WTC11 (cell line): ENCODE data around the gene GAS2. TPM values are rescaled to one million over a fixed set of nuclear protein-coding genes. Genes with fewer than 3 reads are reported as not detected.

Experiments
- ATAC-seq: fragments of 200-7000 bp; cut with Tn5 transposase; 2 replicates; pipeline ENCODE4 v1.10.0; 2021; ENCODE audit warnings: mild to moderate bottlenecking, moderate library complexity
- CTCF ChIA-PET: fragments of 300-600 bp; sonication (Branson Sonifier 250); formaldehyde crosslinking; loops from one replicate; lab custom pipeline; 2021; ENCODE audit warnings: antibody characterized with exemption; lab: Charles Lee
- POLR2A ChIA-PET: fragments of 350-600 bp; sonication (Branson Sonifier 250); formaldehyde crosslinking; loops from one replicate; lab custom pipeline; 2021; ENCODE audit warnings: antibody characterized with exemption; lab: Charles Lee
- DNase-seq: peaks from one replicate; pipeline ENCODE4 v3.0.0; 2021; ENCODE audit warnings: low spot score
- H3K27ac Mint-ChIP-seq: 2 replicates; pipeline ENCODE4 v1.8.0; 2021; ENCODE audit warnings: mixed read lengths
- H3K27me3 Mint-ChIP-seq: 2 replicates; pipeline ENCODE4 v1.8.0; 2021; ENCODE audit warnings: low read depth, mild to moderate bottlenecking, moderate library complexity, mixed read lengths
- H3K36me3 Mint-ChIP-seq: 2 replicates; pipeline ENCODE4 v1.8.0; 2021; ENCODE audit warnings: mixed read lengths
- H3K4me1 Mint-ChIP-seq: 2 replicates; pipeline ENCODE4 v1.8.0; 2022; ENCODE audit warnings: mixed read lengths
- H3K4me3 Mint-ChIP-seq: 2 replicates; pipeline ENCODE4 v1.8.0; 2021; ENCODE audit warnings: mild to moderate bottlenecking, moderate library complexity, mixed read lengths
- H3K9me3 Mint-ChIP-seq: 2 replicates; pipeline ENCODE4 v1.8.0; 2021; ENCODE audit warnings: mixed read lengths
- ATF2 ChIP-seq: sonication (generic); formaldehyde crosslinking; IDR thresholded peaks from 2 replicates; pipeline ENCODE4 v1.8.1; 2022; ENCODE audit warnings: low read depth, missing genetic modification reagents, borderline replicate concordance
- ATF3 ChIP-seq: sonication (generic); formaldehyde crosslinking; conservative IDR thresholded peaks from 2 replicates; pipeline ENCODE4 v1.8.1; 2022; ENCODE audit warnings: mild to moderate bottlenecking, missing genetic modification reagents
- CDX4 ChIP-seq: fragments of 250-450 bp; sonication (Bioruptor Pico); IDR thresholded peaks from 2 replicates; pipeline ENCODE4 v1.9.0; 2021; ENCODE audit warnings: moderate library complexity, mild to moderate bottlenecking, inconsistent platforms, borderline replicate concordance
- ELF4 ChIP-seq: sonication (generic); formaldehyde crosslinking; IDR thresholded peaks from 2 replicates; pipeline ENCODE4 v1.8.1; 2022; ENCODE audit warnings: low read depth, mild to moderate bottlenecking, moderate library complexity, missing genetic modification reagents
- ETV6 ChIP-seq: sonication (generic); formaldehyde crosslinking; IDR thresholded peaks from 2 replicates; pipeline ENCODE4 v1.8.1; 2022; ENCODE audit warnings: mild to moderate bottlenecking, missing genetic modification reagents
- FOXK1 ChIP-seq: sonication (generic); formaldehyde crosslinking; IDR thresholded peaks from 2 replicates; pipeline ENCODE4 v1.8.0; 2022; ENCODE audit warnings: mild to moderate bottlenecking, moderate library complexity, missing genetic modification reagents
- FOXP4 ChIP-seq: sonication (generic); formaldehyde crosslinking; IDR thresholded peaks from 2 replicates; pipeline ENCODE4 v1.8.0; 2022; ENCODE audit warnings: mild to moderate bottlenecking, missing genetic modification reagents
- GABPB1 ChIP-seq: sonication (generic); formaldehyde crosslinking; IDR thresholded peaks from 2 replicates; pipeline ENCODE4 v1.8.1; 2023; ENCODE audit warnings: mild to moderate bottlenecking, missing genetic modification reagents
- HMGA2 ChIP-seq: fragments of 250-450 bp; sonication (Bioruptor Pico); IDR thresholded peaks from 2 replicates; pipeline ENCODE4 v1.4.0; 2021; ENCODE audit warnings: mild to moderate bottlenecking, moderate library complexity
- IRF1 ChIP-seq: sonication (generic); formaldehyde crosslinking; IDR thresholded peaks from 2 replicates; pipeline ENCODE4 v1.8.0; 2023; ENCODE audit warnings: missing genetic modification reagents
- JUN ChIP-seq: sonication (generic); formaldehyde crosslinking; IDR thresholded peaks from 2 replicates; pipeline ENCODE4 v1.8.0; 2023; ENCODE audit warnings: mild to moderate bottlenecking, missing genetic modification reagents
- MXD4 ChIP-seq: fragments of 250-450 bp; sonication (Bioruptor Pico); IDR thresholded peaks from 2 replicates; pipeline ENCODE4 v1.8.0; 2021; ENCODE audit warnings: mild to moderate bottlenecking, moderate library complexity, borderline replicate concordance
- NR1H2 ChIP-seq: sonication (generic); formaldehyde crosslinking; IDR thresholded peaks from 2 replicates; pipeline ENCODE4 v1.9.0; 2021; ENCODE audit warnings: mild to moderate bottlenecking, moderate library complexity, missing genetic modification reagents
- PRDM15 ChIP-seq: sonication (generic); formaldehyde crosslinking; IDR thresholded peaks from 2 replicates; pipeline ENCODE4 v1.8.0; 2022; ENCODE audit warnings: missing genetic modification reagents
- ZNF121 ChIP-seq: sonication (generic); formaldehyde crosslinking; IDR thresholded peaks from 2 replicates; pipeline ENCODE4 v1.8.0; 2023; ENCODE audit warnings: missing genetic modification reagents
- ZNF263 ChIP-seq: sonication (generic); formaldehyde crosslinking; IDR thresholded peaks from 2 replicates; pipeline ENCODE4 v1.8.1; 2022; ENCODE audit warnings: low read depth, mild to moderate bottlenecking, moderate library complexity, missing genetic modification reagents
- ZNF425 ChIP-seq: fragments of 250-450 bp; sonication (Bioruptor Pico); conservative IDR thresholded peaks from 2 replicates; pipeline ENCODE4 v1.9.0; 2021; ENCODE audit warnings: mild to moderate bottlenecking
- ZSCAN18 ChIP-seq: fragments of 250-450 bp; sonication (Bioruptor Pico); IDR thresholded peaks from 2 replicates; pipeline ENCODE4 v2.1.2; 2022; ENCODE audit warnings: mild to moderate bottlenecking, moderate library complexity
- total RNA-seq: library from RNA; stranded (reverse); gene quantifications from 3 replicates; pipeline ENCODE4 v1.2.3, GENCODE V29; 2021

The GAS2 gene
- total RNA-seq, 1 experiment from 2014 or later = 1.8 TPM

- TF ChIP-seq FOXP4 = no peak
- TF ChIP-seq, all 79 proteins: peak for 0
Measured at GRCh38 chr11:22690257-22690656, 23.8 kb downstream of the GAS2 start (continued).

- TF ChIP-seq ZNF263 (CRISPR knock-in tag) = no peak
- TF ChIP-seq ATF2 (CRISPR knock-in tag) = no peak
- TF ChIP-seq GABPB1 (CRISPR knock-in tag) = no peak
- no peak for TF ChIP-seq HMGA2 (CRISPR knock-in tag)
- TF ChIP-seq ZNF121 = no peak
- no peak for TF ChIP-seq MXD4
- no peak for TF ChIP-seq FOXK1 (CRISPR knock-in tag)
- no peak for TF ChIP-seq JUN (CRISPR knock-in tag)
- TF ChIP-seq CDX4 = no peak
- TF ChIP-seq IRF1 (CRISPR knock-in tag) = no peak
- TF ChIP-seq ETV6 = no peak
- TF ChIP-seq ATF3 = no peak
- no peak for TF ChIP-seq ZSCAN18 (CRISPR knock-in tag)
- ChIA-PET CTCF (interaction anchor here (1.2 kb wide), 1 partner anchor 20 kb away, joined by 3 read pairs; no protein-coding TSS in a partner anchor), POLR2A (interaction anchor here (0.7 kb wide), 1 partner anchor 90 kb away, joined by 3 read pairs; no protein-coding TSS in a partner anchor)
- DNase-seq (no peak), ATAC-seq (no peak)
- H3K27me3 Mint-ChIP-seq = no peaks in the 10 kb centered on the region
- H3K36me3 Mint-ChIP-seq = no peaks in the 10 kb centered on the region
- H3K27ac Mint-ChIP-seq = no peak overlapping the region
- no peaks in the 10 kb centered on the region for H3K9me3 Mint-ChIP-seq
- H3K4me1 Mint-ChIP-seq = peaks cover 6% of the 10 kb centered on the region
- H3K4me3 Mint-ChIP-seq = no peak overlapping the region
Measured at GRCh38 chr11:22690871-22691270, 24.5 kb downstream of the GAS2 start.

- Mint-ChIP-seq H3K4me3 (no peak overlapping the region), H3K36me3 (no peaks in the 10 kb centered on the region), H3K9me3 (no peaks in the 10 kb centered on the region), H3K27me3 (no peaks in the 10 kb centered on the region; the same call in 1 of the 2 replicates), H3K27ac (no peak overlapping the region), H3K4me1 (peaks cover 9% of the 10 kb centered on the region)
- ChIA-PET POLR2A (no interaction called here), CTCF (no interaction called here)
- no peak for DNase-seq
- ATAC-seq = no peak
- TF ChIP-seq ZNF425 (CRISPR knock-in tag) = no peak
- TF ChIP-seq ZNF263 (CRISPR knock-in tag) = no peak
- TF ChIP-seq PRDM15 = no peak
- TF ChIP-seq FOXP4 = no peak
- no peak for TF ChIP-seq ELF4 (CRISPR knock-in tag)
- no peak for TF ChIP-seq NR1H2 (CRISPR knock-in tag)
Measured at GRCh38 chr11:22699388-22699787, 33.0 kb downstream of the GAS2 start.
